ENCODE results near the gene ZNF428.

The ZNF428 gene

GRCh38 chr19:43561139-43561970 lies 58.1 kb downstream of the ZNF428 start:
- no peak for DNase-seq

- DNase-seq, result no peak
Measured at GRCh38 chr19:43560687-43561086, 58.7 kb downstream of the ZNF428 start.

All from T-helper 1 cell (primary cell).